PC-9 (cell line): ENCODE results near the gene CLIC5. TPM values are rescaled to one million over a fixed set of nuclear protein-coding genes. Genes with fewer than 3 reads are reported as not detected.

ENCODE experiments used
- BruUV-seq: library from RNA; stranded (reverse); fragments of 400-500 nt; replicated peaks from 2 replicates; lab custom pipeline; 2021; lab: Mats Ljungman, UMichigan
- CTCF ChIA-PET: fragments of 300-600 bp; sonication (Branson Sonifier 250); formaldehyde crosslinking; loops from one replicate; lab custom pipeline; 2022; ENCODE audit warnings: antibody characterized with exemption; lab: Charles Lee
- POLR2A ChIA-PET: fragments of 300-600 bp; sonication (Branson Sonifier 250); formaldehyde crosslinking; loops from one replicate; lab custom pipeline; 2022; ENCODE audit warnings: antibody characterized with exemption; ENCODE audit not compliant: unreplicated experiment; lab: Charles Lee
- DNase-seq, 2 experiments: peaks; one replicate each; pipeline versions ENCODE4 v3.0.0 to v3.0.0-alpha.2; 2015 to 2022; ENCODE audit warnings: mixed read lengths in 1 of 2
- H2AFZ ChIP-seq: fragments of 200-600 bp; sonication (generic); 2 replicates; pipeline ENCODE4 v1.8.1; 2017; ENCODE audit warnings: antibody characterized with exemption
- H3F3A ChIP-seq: fragments of 200-600 bp; sonication (generic); 2 replicates; pipeline ENCODE4 v1.8.1; 2017; ENCODE audit warnings: antibody characterized with exemption, mild to moderate bottlenecking, low read depth; ENCODE audit not compliant: insufficient read depth
- H3K27ac ChIP-seq: fragments of 200-600 bp; sonication (generic); 2 replicates; pipeline ENCODE4 v1.6.1; 2016; ENCODE audit warnings: mixed run types
- H3K27me3 ChIP-seq: fragments of 200-600 bp; sonication (generic); 2 replicates; pipeline ENCODE4 v1.6.1; 2016; ENCODE audit warnings: low read depth, mixed run types; ENCODE audit not compliant: insufficient read depth
- H3K36me3 ChIP-seq: fragments of 200-600 bp; sonication (generic); 2 replicates; pipeline ENCODE4 v1.6.1; 2016; ENCODE audit warnings: low read depth, mixed run types
- H3K4me1 ChIP-seq: fragments of 200-600 bp; sonication (generic); replicated peaks from 2 replicates; pipeline ENCODE4 v1.6.1; 2016; ENCODE audit warnings: mixed run types; ENCODE audit not compliant: insufficient read depth
- H3K4me2 ChIP-seq: fragments of 200-600 bp; sonication (generic); 2 replicates; pipeline ENCODE4 v1.6.1; 2017; ENCODE audit warnings: mixed run types
- H3K4me3 ChIP-seq: fragments of 200-600 bp; sonication (generic); 2 replicates; pipeline ENCODE4 v1.6.1; 2016; ENCODE audit warnings: mixed run types
- H3K79me2 ChIP-seq: fragments of 200-600 bp; sonication (generic); 2 replicates; pipeline ENCODE4 v1.6.1; 2017; ENCODE audit warnings: low read depth, mixed run types
- H3K9me2 ChIP-seq: fragments of 200-600 bp; sonication (generic); 2 replicates; pipeline ENCODE4 v1.8.1; 2017; ENCODE audit warnings: mild to moderate bottlenecking; ENCODE audit not compliant: insufficient read depth
- H3K9me3 ChIP-seq: fragments of 200-600 bp; sonication (generic); 2 replicates; pipeline ENCODE4 v1.8.1; 2016; ENCODE audit warnings: low read depth; ENCODE audit not compliant: insufficient read depth
- H4K20me1 ChIP-seq: fragments of 200-600 bp; sonication (generic); 2 replicates; pipeline ENCODE4 v1.8.1; 2017; ENCODE audit not compliant: insufficient read depth
- EZH2 ChIP-seq: fragments of 200-600 bp; sonication (generic); IDR thresholded peaks from 2 replicates; pipeline ENCODE4 v1.8.0; 2017; ENCODE audit warnings: antibody characterized with exemption, low read depth
- intact Hi-C: fragments of 100-400 bp; cut with micrococcal nuclease; formaldehyde crosslinking; loops from one replicate; pipeline ENCODE4 v1.10.0; 2022; ENCODE audit not compliant: unreplicated experiment
- total RNA-seq: library from RNA; stranded (reverse); gene quantifications from 2 replicates; pipeline ENCODE4 v1.2.3, GENCODE V29; 2021
- TF ChIP-seq, protein P1 (sequence below): fragments of 200-600 bp; sonication (generic); conservative IDR thresholded peaks from 2 replicates; pipeline ENCODE4 v1.6.1; 2017; ENCODE audit warnings: mixed run types, antibody characterized with exemption, mild to moderate bottlenecking, moderate library complexity

CLIC5 gene
- total RNA-seq, 1 experiment from 2014 or later: 2.0 TPM

DNA sequence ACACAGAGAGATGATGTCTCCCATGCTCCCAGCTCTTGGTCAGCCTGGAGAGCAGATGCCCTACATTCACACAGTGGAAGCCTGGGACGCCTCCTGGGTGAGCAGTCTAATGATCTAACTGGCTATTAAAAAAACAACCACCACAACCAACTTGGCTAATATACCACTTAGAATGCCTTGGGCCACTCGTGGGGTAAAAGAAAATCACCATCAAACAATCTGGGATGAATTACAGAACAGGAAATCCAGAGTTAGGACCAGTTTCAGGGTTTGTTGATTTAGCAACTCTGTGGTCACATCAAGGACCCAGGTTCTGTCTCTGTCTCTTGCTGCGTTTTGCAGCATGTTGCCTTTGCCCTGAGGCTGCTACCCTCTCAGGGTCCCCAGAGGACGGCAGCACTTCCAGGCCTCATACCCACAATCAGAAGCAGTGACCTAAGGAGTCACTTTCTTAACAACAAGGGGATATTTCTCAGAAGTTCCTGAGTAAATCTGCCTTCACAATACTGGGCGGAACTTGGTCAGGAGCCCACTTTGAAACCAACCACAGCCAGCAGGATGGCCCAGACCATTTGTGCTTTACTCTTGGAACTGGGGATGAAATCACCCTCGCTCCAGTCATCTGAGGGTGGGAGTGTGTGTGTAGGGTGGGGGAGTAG is 118.7 kb downstream of the CLIC5 start:
- no peaks in the 10 kb centered on the region for H3K36me3 ChIP-seq
- H3K79me2 ChIP-seq: no peaks in the 10 kb centered on the region
- no peak overlapping the region for H3K4me3 ChIP-seq
- no peak overlapping the region for H3K27ac ChIP-seq
- ChIA-PET CTCF (no interaction called here), POLR2A (no interaction called here)
- H3K9me3 ChIP-seq: no peaks in the 10 kb centered on the region
- DNase-seq: no peak
- no peaks in the 10 kb centered on the region for H3F3A ChIP-seq
- no peaks in the 10 kb centered on the region for H3K27me3 ChIP-seq
- BruUV-seq: no TSS peak
- intact Hi-C loops: no loop called here
- no peak overlapping the region for H3K4me2 ChIP-seq
- H3K9me2 ChIP-seq: no peaks in the 10 kb centered on the region
- no peak overlapping the region for H2AFZ ChIP-seq
- no peaks in the 10 kb centered on the region for H3K4me1 ChIP-seq
- TF ChIP-seq, protein P1, sequence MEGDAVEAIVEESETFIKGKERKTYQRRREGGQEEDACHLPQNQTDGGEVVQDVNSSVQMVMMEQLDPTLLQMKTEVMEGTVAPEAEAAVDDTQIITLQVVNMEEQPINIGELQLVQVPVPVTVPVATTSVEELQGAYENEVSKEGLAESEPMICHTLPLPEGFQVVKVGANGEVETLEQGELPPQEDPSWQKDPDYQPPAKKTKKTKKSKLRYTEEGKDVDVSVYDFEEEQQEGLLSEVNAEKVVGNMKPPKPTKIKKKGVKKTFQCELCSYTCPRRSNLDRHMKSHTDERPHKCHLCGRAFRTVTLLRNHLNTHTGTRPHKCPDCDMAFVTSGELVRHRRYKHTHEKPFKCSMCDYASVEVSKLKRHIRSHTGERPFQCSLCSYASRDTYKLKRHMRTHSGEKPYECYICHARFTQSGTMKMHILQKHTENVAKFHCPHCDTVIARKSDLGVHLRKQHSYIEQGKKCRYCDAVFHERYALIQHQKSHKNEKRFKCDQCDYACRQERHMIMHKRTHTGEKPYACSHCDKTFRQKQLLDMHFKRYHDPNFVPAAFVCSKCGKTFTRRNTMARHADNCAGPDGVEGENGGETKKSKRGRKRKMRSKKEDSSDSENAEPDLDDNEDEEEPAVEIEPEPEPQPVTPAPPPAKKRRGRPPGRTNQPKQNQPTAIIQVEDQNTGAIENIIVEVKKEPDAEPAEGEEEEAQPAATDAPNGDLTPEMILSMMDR: no peak
- no peak for TF ChIP-seq EZH2
- no peaks in the 10 kb centered on the region for H4K20me1 ChIP-seq

DNA sequence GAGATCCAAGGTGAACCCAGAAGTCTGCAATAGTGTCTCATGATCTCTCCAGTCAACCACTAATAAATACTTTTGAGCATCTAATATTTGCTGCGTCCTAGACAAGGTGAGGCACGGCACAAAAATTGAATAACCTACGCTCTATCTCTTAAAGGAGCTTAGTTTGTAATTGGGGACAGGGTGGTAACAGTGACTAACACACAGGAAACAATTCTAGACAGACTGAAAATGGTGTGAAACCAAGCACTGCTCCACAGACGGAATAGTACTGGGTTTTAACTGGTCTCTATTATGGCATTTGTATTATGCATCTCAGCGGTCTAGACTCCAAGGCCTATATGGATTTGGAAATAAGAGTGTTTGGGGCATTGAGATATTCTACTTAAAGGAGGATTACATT is 120.1 kb downstream of the CLIC5 start:
- CTCF ChIA-PET: no interaction called here

DNA sequence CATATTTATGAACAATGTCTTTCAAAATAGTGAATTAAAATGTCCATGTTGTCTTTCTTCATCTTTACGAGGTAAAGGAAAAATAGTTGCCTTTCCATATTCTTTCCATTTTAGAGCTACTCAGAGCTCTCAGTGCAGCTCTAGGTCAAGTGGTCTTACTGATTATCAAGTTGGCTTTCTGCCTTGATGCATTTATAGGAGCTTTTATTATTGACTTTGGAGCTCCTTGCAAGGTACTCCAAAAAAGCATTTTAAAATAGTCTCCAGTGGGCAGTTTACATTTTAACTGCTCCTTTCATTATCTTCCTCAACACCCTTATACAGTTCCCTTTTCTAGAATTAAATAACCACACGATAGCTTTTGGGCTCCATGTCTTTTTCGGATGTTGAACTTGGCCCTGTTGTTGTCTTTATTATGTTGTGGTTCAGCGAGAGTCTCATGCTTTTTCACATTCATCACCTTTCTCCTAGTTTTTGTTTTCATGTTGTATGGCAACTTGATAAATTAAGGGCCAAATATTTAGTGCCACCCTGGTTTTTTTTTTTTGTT is 122.9 kb downstream of the CLIC5 start:
- ChIA-PET CTCF (no interaction called here), POLR2A (no interaction called here)
- Histone ChIP-seq H3K9me3 (no peaks in the 10 kb centered on the region), H2AFZ (no peak overlapping the region), H3K27me3 (no peaks in the 10 kb centered on the region), H3K4me2 (no peak overlapping the region), H3K36me3 (no peaks in the 10 kb centered on the region), H3K4me3 (no peak overlapping the region), H3K79me2 (no peaks in the 10 kb centered on the region), H4K20me1 (no peaks in the 10 kb centered on the region), H3K27ac (no peak overlapping the region), H3F3A (no peaks in the 10 kb centered on the region), H3K9me2 (no peaks in the 10 kb centered on the region), H3K4me1 (no peaks in the 10 kb centered on the region)
- no peak for DNase-seq
- no TSS peak for BruUV-seq
- TF ChIP-seq, protein P1: no peak
- TF ChIP-seq EZH2: no peak
- intact Hi-C loops: no loop called here

More for the DNA sequence above, 120.1 kb downstream of the CLIC5 start:
- Histone ChIP-seq H3K9me3 (no peaks in the 10 kb centered on the region), H3K4me2 (no peak overlapping the region), H3K4me3 (no peak overlapping the region), H2AFZ (no peak overlapping the region), H3K27ac (no peak overlapping the region), H3K79me2 (no peaks in the 10 kb centered on the region), H3K27me3 (no peaks in the 10 kb centered on the region), H3K36me3 (no peaks in the 10 kb centered on the region), H3K4me1 (no peaks in the 10 kb centered on the region), H3K9me2 (no peaks in the 10 kb centered on the region), H4K20me1 (no peaks in the 10 kb centered on the region), H3F3A (no peaks in the 10 kb centered on the region)
- intact Hi-C loops: no loop called here
- BruUV-seq: no TSS peak
- no peak for TF ChIP-seq EZH2
- TF ChIP-seq, protein P1: no peak
- POLR2A ChIA-PET: no interaction called here
- DNase-seq: no peak
